Upper lobe of right lung (tissue), 1 donor: ENCODE data around the gene AARSD1. TPM values are rescaled to one million over a fixed set of nuclear protein-coding genes. Genes with fewer than 3 reads are reported as not detected.

Source experiments
- ATAC-seq: fragments of 200-7000 bp; cut with Tn5 transposase; one replicate; pipeline ENCODE4 v1.9.1; 2020; ENCODE audit warnings: mild to moderate bottlenecking, moderate library complexity
- DNase-seq: peaks from one replicate; pipeline ENCODE4 v3.0.0-alpha.2; 2020
- H3K27ac ChIP-seq: fragments of 200-600 bp; one replicate; pipeline ENCODE4 v1.8.0; 2022
- H3K27me3 ChIP-seq: fragments of 200-600 bp; one replicate; pipeline ENCODE4 v1.8.0; 2022; ENCODE audit warnings: mild to moderate bottlenecking
- H3K36me3 ChIP-seq: fragments of 200-600 bp; one replicate; pipeline ENCODE4 v1.8.0; 2022
- H3K4me1 ChIP-seq: fragments of 200-600 bp; one replicate; pipeline ENCODE4 v1.8.0; 2022
- H3K4me3 ChIP-seq: fragments of 200-600 bp; one replicate; pipeline ENCODE4 v1.8.0; 2022; ENCODE audit warnings: mild to moderate bottlenecking
- H3K9me3 ChIP-seq: fragments of 200-600 bp; one replicate; pipeline ENCODE4 v1.8.0; 2022
- CTCF ChIP-seq: fragments of 200-600 bp; IDR thresholded peaks from one replicate; pipeline ENCODE4 v1.8.0; 2022; ENCODE audit warnings: antibody characterized with exemption
- intact Hi-C: fragments of 100-400 bp; cut with DNase I; formaldehyde crosslinking; loops from one replicate; pipeline ENCODE4 v1.11.0; 2022
- total RNA-seq: library from RNA; stranded (reverse); fragmentation: NEBNext Ultra II Directional; extraction: Animal tissue kit (Norgen Biotek cat#: 25700); gene quantifications from one replicate; pipeline ENCODE4 v1.2.1, GENCODE V29; 2021
- donor health status: DM: no; HTN: yes; CAD: no; lungs with severe emphysema.

The AARSD1 gene
- total RNA-seq, 1 donor from 2014 or later: 35.0 TPM

GRCh38 chr17:42908872-42909700 lies 55.2 kb downstream of the AARSD1 start:
- Histone ChIP-seq H3K36me3 (no peaks in the 10 kb centered on the region), H3K27ac (no peak overlapping the region), H3K4me3 (no peak overlapping the region), H3K27me3 (no peaks in the 10 kb centered on the region), H3K9me3 (no peaks in the 10 kb centered on the region), H3K4me1 (no peaks in the 10 kb centered on the region)
- DNase-seq (no peak), ATAC-seq (no peak)
- no peak for TF ChIP-seq CTCF
- intact Hi-C loops: no loop called here

- Histone ChIP-seq H3K9me3 (no peaks in the 10 kb centered on the region), H3K36me3 (no peaks in the 10 kb centered on the region), H3K4me1 (no peaks in the 10 kb centered on the region), H3K27ac (no peak overlapping the region), H3K27me3 (no peaks in the 10 kb centered on the region), H3K4me3 (no peak overlapping the region)
- DNase-seq: no peak
- intact Hi-C loops: no loop called here
- no peak for ATAC-seq
- no peak for TF ChIP-seq CTCF
Observed at GRCh38 chr17:42906772-42907446, 57.3 kb downstream of the AARSD1 start.

GRCh38 chr17:42904110-42904469 lies 60.2 kb downstream of the AARSD1 start:
- no peak overlapping the region for H3K27ac ChIP-seq
- intact Hi-C loops: no loop called here
- H3K36me3 ChIP-seq: no peaks in the 10 kb centered on the region
- ATAC-seq (no peak), DNase-seq (no peak)
- no peaks in the 10 kb centered on the region for H3K27me3 ChIP-seq
- no peak for TF ChIP-seq CTCF
- H3K4me1 ChIP-seq: no peaks in the 10 kb centered on the region
- no peak overlapping the region for H3K4me3 ChIP-seq
- no peaks in the 10 kb centered on the region for H3K9me3 ChIP-seq

- no peaks in the 10 kb centered on the region for H3K27me3 ChIP-seq
- H3K36me3 ChIP-seq: no peaks in the 10 kb centered on the region
- ATAC-seq (no peak), DNase-seq (no peak)
- no peak overlapping the region for H3K4me3 ChIP-seq
- no peak overlapping the region for H3K27ac ChIP-seq
- intact Hi-C loops: no loop called here
- no peaks in the 10 kb centered on the region for H3K9me3 ChIP-seq
- TF ChIP-seq CTCF: no peak
- no peaks in the 10 kb centered on the region for H3K4me1 ChIP-seq
Observed at GRCh38 chr17:42901535-42902229, 62.6 kb downstream of the AARSD1 start.

Other genes starting within 250 kb of the AARSD1 start
- gene EZH1, start 219.4 kb downstream of the AARSD1 start, total RNA-seq: 58.4 TPM
- 114 TPM for gene RAMP2, start 203.2 kb downstream of the AARSD1 start, total RNA-seq
- 42.3 TPM for gene VPS25, start 191.0 kb downstream of the AARSD1 start, total RNA-seq
- 0.38 TPM for gene WNK4, start 183.8 kb downstream of the AARSD1 start, total RNA-seq
- gene COA3, start 165.8 kb downstream of the AARSD1 start, total RNA-seq: 53.9 TPM
- 0.14 TPM for gene CNTD1, start 165.6 kb downstream of the AARSD1 start, total RNA-seq
- 66.7 TPM for gene BECN1, start 140.2 kb downstream of the AARSD1 start, total RNA-seq
- gene PSME3, start 131.1 kb downstream of the AARSD1 start, total RNA-seq: 89.4 TPM
- gene AOC2, start 119.9 kb downstream of the AARSD1 start, total RNA-seq: 2.0 TPM
- 235 TPM for gene AOC3, start 113.3 kb downstream of the AARSD1 start, total RNA-seq
- gene G6PC1, start 63.7 kb downstream of the AARSD1 start, total RNA-seq: not detected
- 0.38 TPM for gene PTGES3L, start 15.6 kb upstream of the AARSD1 start, total RNA-seq
- gene RUNDC1, start 16.1 kb upstream of the AARSD1 start, total RNA-seq: 14.4 TPM
- 752 TPM for gene RPL27, start 34.0 kb upstream of the AARSD1 start, total RNA-seq
- gene IFI35, start 42.3 kb upstream of the AARSD1 start, total RNA-seq: 47.7 TPM
- 267 TPM for gene VAT1, start 57.9 kb upstream of the AARSD1 start, total RNA-seq
- 0.78 TPM for gene RND2, start 60.8 kb upstream of the AARSD1 start, total RNA-seq
- gene BRCA1, start 160.9 kb upstream of the AARSD1 start, total RNA-seq: 4.0 TPM
- gene NBR1, start 206.8 kb upstream of the AARSD1 start, total RNA-seq: 80.4 TPM
- gene TMEM106A, start 247.4 kb upstream of the AARSD1 start, total RNA-seq: 14.2 TPM